Measurements from ENCODE around the gene PBX2. TPM values are rescaled to one million over a fixed set of nuclear protein-coding genes. Genes with fewer than 3 reads are reported as not detected.
A peak's percentile ranks its signal among the peaks of the same experiment; 100 is the strongest.

Gene PBX2
- total RNA-seq, 4 donors from 2014 or later, result 51.0 to 84.7 (median 63.8) TPM

DNA sequence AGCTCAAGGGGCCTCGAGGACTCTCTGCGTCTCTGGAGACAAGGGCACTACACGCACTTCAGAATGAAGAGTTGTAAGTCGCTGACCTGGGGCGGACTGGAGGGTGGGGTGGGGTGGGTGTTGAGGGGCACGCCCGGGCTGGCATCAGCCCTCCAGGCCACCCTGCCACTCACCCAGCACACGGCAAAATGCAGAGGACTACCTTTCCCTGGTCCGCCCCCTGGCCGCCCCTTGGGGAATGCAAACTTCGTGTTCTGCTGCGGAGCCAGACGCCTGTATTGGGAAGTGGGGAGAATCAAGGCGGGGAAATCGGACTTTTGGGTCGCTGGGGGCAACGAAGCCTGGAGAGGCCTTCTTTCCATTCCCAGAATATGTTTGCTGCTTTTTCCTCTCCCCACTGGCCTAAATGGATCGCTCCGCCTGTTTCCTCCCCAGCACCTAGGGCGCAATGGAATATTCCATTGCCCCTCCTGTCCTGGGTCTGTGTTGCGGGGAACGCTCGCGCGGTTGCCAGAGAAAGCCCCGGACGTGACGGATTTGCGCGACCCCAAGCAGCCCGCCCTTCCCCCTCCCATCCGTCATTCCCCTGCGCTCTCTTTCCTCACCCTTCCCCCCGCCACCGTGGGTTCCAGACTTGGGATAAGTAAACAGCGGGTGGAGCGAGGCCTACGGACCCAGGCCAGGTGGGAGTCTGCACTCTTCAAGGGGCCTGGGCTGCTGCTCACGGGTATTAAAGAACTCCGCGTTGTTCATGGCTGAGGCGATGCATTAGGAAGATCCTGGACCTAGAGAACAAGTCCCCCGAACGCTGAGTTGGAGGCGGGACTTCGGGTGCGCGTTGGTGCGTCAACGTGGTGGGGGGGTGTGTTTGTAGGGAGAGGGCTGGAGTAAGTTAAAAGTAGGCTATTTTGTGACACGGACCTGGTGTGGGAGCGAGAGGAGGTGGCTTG lies 36.2 kb downstream of the PBX2 start, which contains the start of gene PPT2:
Gene PPT2 (plus strand): TSS at position 578 of the 950 bp plus-strand sequence. CDS start 454 bp downstream, outside the sequence.
- Histone ChIP-seq H3K27ac (peak within 1 kb of the TSS; percentile 88), H3K36me3 (peaks cover 29% of the 10 kb centered on the region), H3K4me1 (peaks cover 46% of the 10 kb centered on the region), H3K27me3 (no peaks in the 10 kb centered on the region), H3K9me3 (no peaks in the 10 kb centered on the region), H3K4me3 (peak within 1 kb of the TSS; percentile 76)
- TF ChIP-seq POLR2AphosphoS5 (IDR thresholded peaks at IDR 0.05) (peak in 1 of 3 donors; percentile 74), POLR2A (IDR thresholded peaks at IDR 0.05) (peak in 1 of 2 donors; percentile 24)
- TF ChIP-seq, protein P1, sequence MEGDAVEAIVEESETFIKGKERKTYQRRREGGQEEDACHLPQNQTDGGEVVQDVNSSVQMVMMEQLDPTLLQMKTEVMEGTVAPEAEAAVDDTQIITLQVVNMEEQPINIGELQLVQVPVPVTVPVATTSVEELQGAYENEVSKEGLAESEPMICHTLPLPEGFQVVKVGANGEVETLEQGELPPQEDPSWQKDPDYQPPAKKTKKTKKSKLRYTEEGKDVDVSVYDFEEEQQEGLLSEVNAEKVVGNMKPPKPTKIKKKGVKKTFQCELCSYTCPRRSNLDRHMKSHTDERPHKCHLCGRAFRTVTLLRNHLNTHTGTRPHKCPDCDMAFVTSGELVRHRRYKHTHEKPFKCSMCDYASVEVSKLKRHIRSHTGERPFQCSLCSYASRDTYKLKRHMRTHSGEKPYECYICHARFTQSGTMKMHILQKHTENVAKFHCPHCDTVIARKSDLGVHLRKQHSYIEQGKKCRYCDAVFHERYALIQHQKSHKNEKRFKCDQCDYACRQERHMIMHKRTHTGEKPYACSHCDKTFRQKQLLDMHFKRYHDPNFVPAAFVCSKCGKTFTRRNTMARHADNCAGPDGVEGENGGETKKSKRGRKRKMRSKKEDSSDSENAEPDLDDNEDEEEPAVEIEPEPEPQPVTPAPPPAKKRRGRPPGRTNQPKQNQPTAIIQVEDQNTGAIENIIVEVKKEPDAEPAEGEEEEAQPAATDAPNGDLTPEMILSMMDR (IDR thresholded peaks at IDR 0.05), result no peak
- DNase-seq (ENCODE audit: low spot score in 2 of 2), result peak; percentile 95 to 96
- WGBS, result under 1% methylated on average over 32 of the region's 52 CpGs

DNA sequence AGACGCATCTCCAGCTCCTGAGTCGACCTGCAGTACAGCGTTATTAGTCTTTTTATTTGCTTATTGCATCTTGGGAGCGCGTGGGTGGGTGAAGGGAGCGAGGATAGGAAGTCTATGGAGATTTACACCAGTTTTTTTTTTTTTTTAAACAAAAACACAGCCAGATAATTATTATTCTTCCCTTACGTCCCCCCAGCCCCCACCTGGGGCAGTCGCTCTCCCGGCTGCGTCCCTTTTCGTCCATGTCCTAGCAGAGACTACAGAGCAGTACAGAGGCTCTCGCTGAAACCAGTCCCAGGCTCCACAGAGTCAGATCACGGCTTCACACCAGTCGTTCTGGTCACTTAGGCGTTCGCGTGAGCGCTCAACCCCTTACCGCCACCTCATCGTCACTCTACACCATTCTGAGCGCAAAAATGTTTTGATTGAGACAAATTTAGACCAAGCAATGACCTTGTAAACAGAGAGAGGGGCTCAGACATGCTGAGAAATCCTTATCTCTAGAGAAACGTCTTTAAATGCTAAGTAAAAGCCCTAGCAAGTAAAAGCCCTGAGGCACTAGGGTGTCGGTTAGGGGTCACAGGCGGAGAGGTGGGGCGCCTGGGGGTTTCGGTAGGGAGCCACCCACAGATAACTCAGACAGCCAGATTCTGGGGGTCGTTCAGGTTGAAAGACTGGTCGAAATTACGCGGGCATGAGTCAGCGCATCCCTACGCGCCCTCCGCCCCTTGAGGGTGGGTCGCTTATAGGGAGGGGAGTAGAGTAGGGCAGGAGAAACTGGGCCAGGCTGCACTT lies 37.0 kb downstream of the PBX2 start:
- Histone ChIP-seq H3K27me3 (no peaks in the 10 kb centered on the region), H3K4me3 (peak overlapping the region; percentile 76), H3K9me3 (no peaks in the 10 kb centered on the region), H3K36me3 (peaks cover 21% of the 10 kb centered on the region), H3K4me1 (peaks cover 47% of the 10 kb centered on the region), H3K27ac (peak overlapping the region; percentile 88)
- no peak for TF ChIP-seq POLR2A (IDR thresholded peaks at IDR 0.05)
- TF ChIP-seq, protein P1 (IDR thresholded peaks at IDR 0.05), result no peak
- TF ChIP-seq POLR2AphosphoS5 (IDR thresholded peaks at IDR 0.05), result no peak
- no peak for TF ChIP-seq EP300 (IDR thresholded peaks at IDR 0.05)
- peak in 1 of 2 donors; percentile 83 for DNase-seq (ENCODE audit: low spot score in 2 of 2)
- WGBS, result 17% methylated on average over 35 of the region's 35 CpGs

DNA sequence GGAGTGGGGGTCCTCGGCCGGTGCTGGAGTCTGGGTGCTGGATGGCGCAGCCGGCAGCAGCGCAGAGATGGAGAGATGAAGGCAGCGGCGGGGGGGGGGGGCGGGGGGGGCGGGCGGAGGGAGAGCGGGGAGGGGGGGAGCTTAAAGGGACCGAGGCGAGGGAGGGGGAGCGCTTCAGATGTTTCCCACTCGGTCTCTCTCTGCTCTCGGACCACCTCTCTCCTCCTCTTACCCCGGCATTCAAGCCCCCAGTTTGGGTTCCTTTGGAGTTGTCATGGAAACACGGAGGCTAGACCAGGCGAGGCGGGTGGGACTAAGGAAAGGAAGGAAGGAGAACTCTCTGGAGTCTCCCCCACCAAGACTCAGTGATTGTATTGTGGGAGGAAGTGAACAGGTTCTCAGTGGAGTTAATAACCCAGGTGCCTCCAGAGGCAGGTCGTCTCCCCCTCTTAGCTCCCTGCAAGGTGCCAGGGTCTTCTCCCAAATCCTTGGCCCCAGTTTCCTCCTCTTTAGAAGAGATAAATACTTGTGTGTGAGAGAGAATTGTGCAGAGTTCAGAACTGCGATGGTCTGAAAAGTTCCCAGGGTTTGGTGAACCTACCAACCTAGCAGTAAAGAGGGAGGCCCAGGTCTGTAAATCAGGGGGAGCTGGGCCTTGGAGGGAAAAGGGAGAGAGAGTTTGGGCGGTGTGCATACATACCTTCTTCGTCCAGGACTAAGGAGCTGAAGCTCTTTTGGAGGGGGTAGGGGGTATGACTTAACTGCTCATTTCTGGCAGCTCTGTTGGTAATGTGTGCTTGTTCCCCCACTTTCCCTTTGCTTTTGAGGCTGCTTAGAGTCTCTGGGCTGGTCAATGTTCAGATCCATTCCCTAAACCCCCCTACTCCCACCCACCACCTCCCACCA lies 37.9 kb downstream of the PBX2 start, which contains the start of gene PRRT1:
Gene PRRT1 (minus strand): TSS at position 77 of the 906 bp plus-strand sequence. CDS start 112 bp downstream, outside the sequence.
- 26% methylated on average over 11 of the region's 24 CpGs for WGBS
- H3K27me3 ChIP-seq, result no peaks in the 10 kb centered on the region
- TF ChIP-seq, protein P1 (IDR thresholded peaks at IDR 0.05), result no peak
- no peak for TF ChIP-seq POLR2AphosphoS5 (IDR thresholded peaks at IDR 0.05)
- TF ChIP-seq EP300 (IDR thresholded peaks at IDR 0.05), result no peak
- no peak for TF ChIP-seq POLR2A (IDR thresholded peaks at IDR 0.05)
- H3K4me3 ChIP-seq, result peak within 1 kb of the TSS; percentile 76
- H3K9me3 ChIP-seq, result no peaks in the 10 kb centered on the region
- DNase-seq (ENCODE audit: low spot score in 2 of 2), result no peak
- H3K36me3 ChIP-seq, result peaks cover 12% of the 10 kb centered on the region
- peaks cover 47% of the 10 kb centered on the region for H3K4me1 ChIP-seq
- peak within 1 kb of the TSS; percentile 88 for H3K27ac ChIP-seq

DNA sequence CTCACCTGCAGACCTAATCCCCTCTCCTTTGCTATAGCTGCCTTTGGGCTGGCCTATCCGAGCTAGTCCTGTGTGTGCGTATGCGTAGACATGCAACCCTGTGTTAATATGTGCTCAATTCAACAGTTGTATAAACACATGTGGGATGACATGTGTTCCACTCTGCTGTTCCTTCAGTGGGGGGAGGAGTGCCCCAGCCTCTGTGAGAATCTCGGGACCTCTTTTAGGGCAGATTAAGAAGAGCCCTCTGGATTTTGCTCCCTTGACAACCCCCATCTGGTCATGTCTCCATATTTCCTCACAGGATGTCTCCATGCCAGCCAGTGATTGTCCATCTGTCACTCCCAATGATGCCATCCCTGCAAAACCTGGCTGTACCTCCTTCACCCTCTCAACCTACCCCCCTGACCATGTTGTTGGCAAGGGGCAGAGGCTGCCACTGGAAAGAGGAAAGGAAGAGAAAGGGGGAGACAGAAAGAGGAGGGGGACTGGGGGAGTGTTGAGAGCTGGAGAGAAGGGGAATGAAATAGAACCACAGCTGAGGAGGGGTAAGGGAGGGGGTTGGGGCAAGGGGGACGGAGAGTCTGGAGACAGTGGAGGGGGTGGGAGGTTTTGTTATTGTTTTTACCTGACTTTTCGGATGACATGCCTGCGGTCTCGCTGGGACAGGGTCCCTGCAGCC lies 38.7 kb downstream of the PBX2 start:
- 41% methylated on average over 8 of the region's 8 CpGs for WGBS
- Histone ChIP-seq H3K9me3 (no peaks in the 10 kb centered on the region), H3K4me3 (peak overlapping the region; percentile 76), H3K4me1 (peaks cover 47% of the 10 kb centered on the region), H3K36me3 (peaks cover 6% of the 10 kb centered on the region), H3K27me3 (no peaks in the 10 kb centered on the region), H3K27ac (no peak overlapping the region)
- no peak for DNase-seq (ENCODE audit: low spot score in 2 of 2)
- no peak for TF ChIP-seq EP300 (IDR thresholded peaks at IDR 0.05)
- TF ChIP-seq POLR2A (IDR thresholded peaks at IDR 0.05), result no peak
- TF ChIP-seq POLR2AphosphoS5 (IDR thresholded peaks at IDR 0.05), result no peak
- TF ChIP-seq, protein P1 (IDR thresholded peaks at IDR 0.05), result no peak
